Central memory CD4-positive, alpha-beta T cell (primary cell): ENCODE measurements around the gene WNT4.

Source experiments
- DNase-seq: peaks from one replicate; pipeline ENCODE4 v3.0.0; 2022

Gene WNT4

DNA sequence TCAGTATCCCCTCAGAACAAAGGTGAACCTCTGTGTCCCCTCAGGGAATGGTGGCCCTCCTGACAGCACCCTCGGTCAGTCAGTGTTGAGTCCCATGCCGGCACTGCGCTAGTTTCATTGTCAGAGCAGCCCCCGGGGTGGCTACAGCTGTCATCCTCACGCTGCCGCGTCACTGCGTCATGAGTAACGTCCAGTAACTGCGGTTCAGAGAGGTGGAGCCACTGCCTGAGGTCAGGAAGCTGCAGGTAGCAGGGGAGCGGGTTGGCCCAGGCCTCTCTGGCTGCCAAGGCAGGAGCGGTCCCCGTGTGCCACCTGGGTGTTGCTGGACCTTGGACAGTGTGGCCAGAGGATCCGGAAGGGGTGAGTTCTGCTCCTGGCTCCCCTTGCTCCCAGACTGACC lies 20.2 kb upstream of the WNT4 start:
- no peak for DNase-seq

DNA sequence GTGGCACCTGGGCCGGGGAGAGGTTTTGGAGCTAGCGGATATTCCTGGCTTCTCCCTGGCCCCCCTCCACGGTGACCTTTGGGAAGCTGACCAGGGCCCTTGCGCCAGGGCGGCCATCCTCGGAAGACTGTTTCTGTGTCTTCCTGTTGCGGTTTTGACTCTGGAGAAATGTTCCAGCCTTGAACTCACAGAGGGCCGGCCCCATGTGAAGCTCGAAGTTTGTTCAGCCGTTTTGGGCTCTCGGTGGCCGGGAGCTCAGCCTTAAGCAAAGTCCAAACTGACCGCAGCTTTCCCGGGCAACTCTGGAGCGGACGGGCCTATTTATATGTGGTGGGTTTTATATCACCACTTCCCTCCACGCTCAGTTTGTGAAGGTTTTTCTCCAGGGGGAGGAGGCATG lies 17.0 kb upstream of the WNT4 start:
- no peak for DNase-seq

GRCh38 chr1:22158654-22159053 lies 15.8 kb upstream of the WNT4 start:
- no peak for DNase-seq

GRCh38 chr1:22157359-22157966 lies 14.6 kb upstream of the WNT4 start:
- DNase-seq: no peak

- DNase-seq: no peak
These were observed 12.6 kb upstream of the WNT4 start for GRCh38 chr1:22155517-22155916.

DNA sequence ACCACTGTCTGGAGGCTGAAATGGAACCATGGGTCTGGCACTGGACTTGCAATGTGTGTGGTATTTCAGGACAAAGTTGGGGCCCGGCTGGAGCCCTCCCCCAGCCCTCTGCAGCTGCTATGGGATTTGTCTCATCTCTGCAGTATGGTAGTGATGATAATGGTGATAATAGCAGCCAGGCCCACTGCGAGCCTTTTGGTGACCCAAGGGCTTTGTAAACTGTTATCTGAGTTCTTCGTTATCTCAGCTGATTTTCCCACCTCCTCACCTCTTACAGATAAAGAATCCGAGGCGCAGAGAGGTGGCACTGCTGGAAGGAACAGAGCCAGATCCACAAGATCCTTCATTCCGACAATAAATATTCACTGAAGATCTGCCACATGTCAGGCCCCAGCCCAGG lies 11.7 kb upstream of the WNT4 start:
- no peak for DNase-seq

GRCh38 chr1:22153660-22154437 lies 11.0 kb upstream of the WNT4 start:
- no peak for DNase-seq

GRCh38 chr1:22150923-22151322 lies 8.0 kb upstream of the WNT4 start:
- no peak for DNase-seq

DNA sequence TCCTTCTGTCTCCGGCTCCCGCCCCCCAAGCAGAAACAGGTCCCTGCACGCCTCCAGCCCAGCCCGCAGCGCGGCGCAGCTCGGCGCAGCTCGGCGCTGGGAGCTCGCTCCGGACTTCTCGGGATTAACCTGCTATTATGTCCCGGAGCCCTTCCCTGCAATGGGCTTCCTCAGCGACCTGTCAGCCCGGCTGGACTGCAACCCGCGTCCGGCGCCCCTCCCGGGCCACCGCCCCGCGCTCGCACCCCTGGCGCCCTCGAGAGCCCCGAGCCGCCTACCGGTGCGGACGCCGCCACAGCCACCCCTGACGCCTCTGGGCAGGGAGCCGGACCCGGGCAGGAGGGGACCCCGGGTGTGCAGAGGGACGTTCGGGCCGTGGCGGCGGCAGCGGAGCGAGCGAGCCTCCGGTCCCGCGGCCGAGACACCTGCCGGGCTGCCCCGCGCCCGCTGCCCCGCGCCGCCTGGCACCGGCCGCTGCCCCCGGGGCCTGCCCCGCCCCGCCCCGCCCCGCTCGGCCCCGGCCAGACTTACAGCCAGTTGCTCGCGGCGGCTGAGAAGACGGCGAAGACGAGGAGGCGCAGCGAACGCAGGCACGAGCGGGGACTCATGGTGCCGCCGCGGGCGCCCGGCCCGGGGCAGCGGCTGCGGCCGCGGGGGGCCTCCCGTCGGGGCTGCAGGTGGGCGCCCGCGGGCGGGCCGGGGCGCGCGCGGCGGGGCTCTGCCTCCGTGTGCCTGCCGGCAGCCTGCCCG lies 407 bp downstream of the WNT4 start:
- no peak for DNase-seq

DNA sequence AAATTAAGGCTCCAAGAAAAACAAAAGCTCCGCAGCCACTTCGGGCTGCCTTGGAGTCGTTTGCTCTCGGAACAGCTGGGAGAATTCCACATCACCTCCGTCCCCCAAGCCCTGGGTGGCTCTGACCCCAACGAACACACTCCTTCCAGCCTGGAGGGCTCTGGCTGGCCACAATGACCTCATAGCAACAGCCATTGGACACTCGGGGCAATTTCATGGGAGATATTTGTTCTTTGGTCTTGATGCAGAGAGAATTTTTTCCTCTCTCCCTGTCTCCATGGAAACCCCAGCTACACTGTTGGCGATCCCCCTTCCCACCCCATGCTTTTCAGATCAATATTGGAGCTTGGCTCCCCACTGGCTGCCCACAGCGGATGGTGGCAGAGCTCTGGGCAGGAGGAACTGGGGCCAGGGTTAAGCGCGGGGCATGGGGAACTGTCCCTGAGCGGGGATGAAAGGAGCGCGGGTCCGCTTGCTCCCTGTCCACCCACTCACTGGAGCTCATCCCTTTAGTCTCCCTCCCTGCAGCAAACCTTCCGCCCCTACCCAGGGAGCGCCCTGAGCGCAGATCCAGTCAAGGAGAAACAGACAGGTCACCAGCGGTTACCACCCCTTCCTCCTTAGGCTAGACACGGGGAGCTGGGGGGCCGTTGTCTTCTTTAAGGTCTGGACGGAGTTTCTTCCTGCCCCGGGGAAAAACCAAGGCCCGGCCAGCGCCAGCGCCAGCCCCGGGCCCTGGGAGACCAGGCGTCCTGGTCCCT lies 1.2 kb downstream of the WNT4 start:
- no peak for DNase-seq

DNA sequence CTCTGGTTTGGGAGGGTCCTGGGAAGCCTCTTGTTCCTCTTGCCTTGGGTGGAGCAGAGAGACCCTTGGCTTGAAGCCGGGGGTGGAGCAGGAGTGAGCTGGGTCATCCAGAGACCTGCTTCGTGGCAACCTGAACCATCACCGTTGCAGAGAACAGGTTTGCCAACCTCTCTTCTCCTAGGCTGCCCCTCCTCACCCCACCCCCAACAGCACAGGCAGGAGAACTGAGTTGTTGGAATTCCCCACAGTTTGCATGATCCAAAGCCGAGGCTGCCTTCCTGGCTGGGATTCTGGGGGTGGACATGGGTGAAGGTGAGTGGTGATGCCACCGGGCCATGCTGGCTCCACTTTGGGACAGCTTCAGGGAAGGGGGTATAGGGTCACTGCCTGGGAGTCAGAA lies 2.2 kb downstream of the WNT4 start:
- DNase-seq: no peak

- no peak for DNase-seq
These were observed 3.1 kb downstream of the WNT4 start for GRCh38 chr1:22139817-22140216.

GRCh38 chr1:22139066-22139594 lies 3.8 kb downstream of the WNT4 start:
- DNase-seq: no peak

- no peak for DNase-seq
These were observed 5.7 kb downstream of the WNT4 start for GRCh38 chr1:22137004-22137720.

- no peak for DNase-seq
These were observed 9.0 kb downstream of the WNT4 start for GRCh38 chr1:22133931-22134324.

DNA sequence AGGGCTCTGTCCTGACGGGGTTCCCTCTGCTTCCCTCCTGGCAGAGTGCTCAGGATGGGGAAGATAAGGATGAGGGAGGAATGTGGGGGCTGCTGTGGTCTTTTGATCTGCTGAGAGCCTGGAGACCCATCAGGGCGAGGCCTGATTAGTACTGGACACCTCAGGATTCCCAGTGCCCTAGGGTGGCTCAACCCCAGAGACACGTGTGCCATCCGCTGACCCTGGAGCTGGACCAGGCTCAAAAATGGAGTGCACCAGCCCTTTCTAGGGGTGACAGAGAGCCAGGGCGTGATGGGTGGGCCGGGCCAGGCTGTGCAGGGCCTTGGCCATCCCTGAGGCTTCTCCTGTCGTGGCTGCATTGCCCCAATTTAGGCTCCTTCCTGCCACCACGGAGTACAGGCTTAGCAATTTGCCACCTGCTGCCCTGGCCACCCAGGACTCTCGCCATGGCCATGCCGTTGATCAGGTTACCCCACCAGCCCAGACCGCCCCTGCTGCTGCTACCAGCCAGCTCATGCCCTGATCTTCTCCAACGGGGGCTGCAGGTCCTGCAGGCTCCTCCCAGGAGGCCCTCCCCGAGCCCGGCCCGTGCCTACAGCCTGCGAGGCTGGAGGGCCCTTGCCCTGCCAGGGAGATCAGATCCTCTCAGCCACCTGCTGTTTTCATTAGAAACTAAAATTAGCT lies 9.5 kb downstream of the WNT4 start:
- DNase-seq: no peak

DNA sequence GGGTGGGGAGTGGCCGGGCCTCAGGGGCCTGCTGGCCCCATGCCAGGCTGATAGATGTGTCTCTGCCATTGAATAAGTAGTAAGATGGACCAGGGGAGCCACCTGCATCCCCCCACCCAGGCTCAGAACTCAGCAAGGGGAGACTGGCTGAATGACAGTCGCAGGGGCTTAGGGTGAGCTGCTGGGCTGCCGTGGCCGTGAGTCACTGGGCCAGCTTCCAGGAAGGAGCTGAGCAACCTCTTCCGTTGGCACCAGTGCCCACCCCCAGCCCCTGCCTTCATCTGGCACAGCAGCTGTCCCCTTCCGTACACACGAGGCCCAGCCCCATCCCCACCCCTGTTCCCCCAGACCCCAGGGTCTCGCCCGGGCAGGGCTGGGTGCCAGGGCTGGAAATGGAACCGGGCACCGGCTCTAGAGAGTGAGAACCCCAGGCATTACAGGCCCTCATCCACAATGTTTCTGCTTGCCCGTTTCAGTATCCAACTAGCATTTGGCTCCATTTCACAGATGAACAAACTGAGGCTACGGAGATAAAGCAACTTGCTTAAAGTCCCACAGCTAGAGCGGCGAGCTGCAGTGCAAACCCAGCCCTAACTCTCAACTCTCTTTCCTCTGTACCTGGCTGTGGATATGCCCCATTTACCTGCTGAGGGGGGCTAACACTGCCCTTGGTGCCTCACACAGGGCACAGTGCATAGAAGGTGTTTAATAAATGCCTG lies 10.2 kb downstream of the WNT4 start:
- DNase-seq: no peak

DNA sequence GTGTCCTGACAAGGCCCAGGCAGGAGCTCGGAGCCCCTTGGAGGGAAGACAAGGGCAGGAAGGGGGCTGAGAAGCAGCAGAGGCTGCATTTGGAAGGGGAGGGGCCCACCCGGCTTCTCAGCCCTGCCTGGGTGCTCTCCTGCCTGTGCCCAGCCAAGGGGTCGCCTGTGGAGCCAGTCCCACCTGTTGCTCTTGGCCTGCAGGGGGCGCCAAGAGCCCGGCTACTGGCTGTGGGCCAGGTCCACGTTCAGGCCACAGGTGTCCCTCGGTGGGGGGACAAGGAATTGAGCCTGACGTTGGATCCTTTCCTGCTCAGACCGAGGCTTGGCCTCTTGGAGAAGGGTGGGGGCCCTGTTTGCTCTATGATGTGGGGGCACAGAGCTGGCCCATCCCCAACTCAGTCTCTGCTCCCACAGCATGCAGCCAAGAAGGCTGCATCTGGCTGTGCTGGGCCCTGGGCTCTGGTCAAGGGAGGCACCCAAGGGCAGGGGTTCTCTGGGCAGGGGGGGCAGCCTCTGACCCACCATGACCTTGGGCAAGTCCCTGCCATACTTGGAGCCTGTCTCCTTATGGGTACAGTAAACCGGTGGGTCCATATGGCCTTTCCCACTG lies 10.9 kb downstream of the WNT4 start:
- DNase-seq: peak; percentile 25

DNA sequence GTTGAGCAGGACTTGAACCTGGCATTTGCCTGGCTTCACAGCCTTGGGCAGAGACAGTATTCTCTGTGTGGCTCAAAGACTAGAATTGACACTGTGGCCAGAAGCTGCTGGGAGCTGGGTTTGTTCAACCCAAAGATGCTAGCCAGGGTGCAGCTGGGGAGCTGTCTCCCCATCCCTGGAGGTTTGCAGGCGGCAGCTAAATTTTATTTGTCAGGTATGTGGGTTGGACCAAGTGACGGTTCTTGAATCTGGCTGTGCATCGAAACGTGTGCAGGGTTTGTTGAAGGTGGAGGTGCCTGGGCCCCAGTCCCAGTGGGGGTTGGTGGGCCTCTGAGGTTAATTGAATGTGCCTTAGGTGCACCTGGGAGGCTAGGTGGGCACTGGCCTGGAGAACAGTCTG lies 11.8 kb downstream of the WNT4 start:
- no peak for DNase-seq

- no peak for DNase-seq
These were observed 13.3 kb downstream of the WNT4 start for GRCh38 chr1:22129501-22130117.
